HCT116 (cell line): ENCODE measurements around the gene C1QTNF9B.

Experiments
- EZH2 ChIP-seq: fragments of 200-600 bp; sonication (generic); IDR thresholded peaks from 2 replicates; pipeline ENCODE4 v1.6.1; 2017; ENCODE audit warnings: antibody characterized with exemption, mixed run types
- SIN3A ChIP-seq: IDR thresholded peaks from 2 replicates; pipeline ENCODE4 v1.6.1; 2012; ENCODE audit warnings: low read depth

- TF ChIP-seq EZH2 (no peak), SIN3A (no peak)
These were observed 26.8 kb downstream of the C1QTNF9B start for GRCh38 chr13:23870356-23871140.
